HCT116 (cell line): ENCODE measurements around the gene SLC10A6. TPM values are rescaled to one million over a fixed set of nuclear protein-coding genes. Genes with fewer than 3 reads are reported as not detected.

Experiments used
- ATAC-seq: fragments of 200-7000 bp; cut with Tn5 transposase; 2 replicates; pipeline ENCODE4 v1.9.1; 2020; ENCODE audit warnings: mild to moderate bottlenecking, moderate library complexity
- Bru-seq: library from RNA; stranded (reverse); fragments of 400-500 nt; gene quantifications from one replicate; lab custom pipeline; 2021; lab: Mats Ljungman, UMichigan
- BruChase-seq, 2 experiments: library from RNA; stranded (reverse); fragments of 400-500 nt; gene quantifications; one replicate each; lab custom pipeline; 2021; lab: Mats Ljungman, UMichigan
- BruUV-seq: library from RNA; stranded (reverse); fragments of 400-500 nt; replicated peaks from 2 replicates; lab custom pipeline; 2021; lab: Mats Ljungman, UMichigan
- CTCF ChIA-PET: fragments of 300-600 bp; sonication (Branson Sonifier 250); formaldehyde crosslinking; loops from one replicate; lab custom pipeline; 2021; ENCODE audit warnings: antibody characterized with exemption; lab: Charles Lee
- POLR2A ChIA-PET: fragments of 300-600, 350-600 bp; sonication (Branson Sonifier 250); formaldehyde crosslinking; loops from one replicate; lab custom pipeline; 2021; ENCODE audit warnings: antibody characterized with exemption; lab: Charles Lee
- RAD21 ChIA-PET, 2 experiments: fragments of 300-600 bp; sonication (Branson Sonifier 250); formaldehyde crosslinking; loops; one replicate each; lab custom pipeline; 2023; ENCODE audit warnings: low total read pairs in 2 of 2; ENCODE audit not compliant: uncharacterized antibody in 2 of 2, unreplicated experiment in 2 of 2, low non-redundant PET in 1 of 2; lab: Charles Lee
- DNase-seq: peaks from one replicate; pipeline ENCODE4 v3.0.0-alpha.2; 2010; ENCODE audit warnings: low read depth, low spot score
- H2AFZ ChIP-seq: fragments of 200-600 bp; shearing (Covaris generic), sonication (generic); 2 replicates; pipeline ENCODE4 v1.6.1; 2017; ENCODE audit warnings: low read depth, mixed run types, mixed read lengths, antibody characterized with exemption, low read length; ENCODE audit not compliant: poor library complexity, severe bottlenecking
- H3K27ac ChIP-seq: 2 replicates; pipeline ENCODE4 v1.5.1; 2012; ENCODE audit warnings: low read depth, low read length
- H3K27me3 ChIP-seq: fragments of 200-600 bp; sonication (generic); 2 replicates; pipeline ENCODE4 v1.6.1; 2016; ENCODE audit warnings: mixed run types, low read length, mixed read lengths; ENCODE audit not compliant: insufficient read depth
- H3K36me3 ChIP-seq, 2 experiments: fragments of 200-500 bp in 1 of 2; fragments of 200-600 bp in 1 of 2; sonication (Bioruptor generic) in 1 of 2; sonication (generic) in 1 of 2; 2 replicates each; pipeline versions ENCODE4 v1.5.1 to v1.6.1; 2014 to 2016; ENCODE audit warnings: low read length in 2 of 2, inconsistent platforms in 1 of 2, mixed read lengths in 1 of 2, mixed run types in 1 of 2; ENCODE audit not compliant: insufficient read depth in 2 of 2, control insufficient read depth in 1 of 2
- H3K4me1 ChIP-seq, 2 experiments: fragments of 200-600 bp in 1 of 2; sonication (generic) in 1 of 2; 2 replicates each; pipeline versions ENCODE4 v1.5.1 to v1.6.1; 2012 to 2017; ENCODE audit warnings: low read length in 2 of 2, inconsistent platforms in 1 of 2, mild to moderate bottlenecking in 1 of 2, mixed read lengths in 1 of 2, mixed run types in 1 of 2, moderate library complexity in 1 of 2; ENCODE audit not compliant: insufficient read depth in 2 of 2, control insufficient read depth in 1 of 2
- H3K4me2 ChIP-seq: fragments of 200-600 bp; sonication (generic); 2 replicates; pipeline ENCODE4 v1.6.1; 2017; ENCODE audit warnings: mixed run types, low read length, mixed read lengths
- H3K4me3 ChIP-seq, 2 experiments: fragments of 200-600 bp in 1 of 2; sonication (generic) in 1 of 2; replicated peaks in 1 of 2; 2 replicates each; pipeline ENCODE4 v1.5.1; 2011 to 2016; ENCODE audit warnings: low read length in 2 of 2, control low read depth in 1 of 2, low read depth in 1 of 2, mild to moderate bottlenecking in 1 of 2, mixed read lengths in 1 of 2, mixed run types in 1 of 2
- H3K79me2 ChIP-seq: fragments of 200-600 bp; sonication (generic); 2 replicates; pipeline ENCODE4 v1.6.1; 2017; ENCODE audit warnings: mild to moderate bottlenecking, mixed run types, low read length, moderate library complexity, mixed read lengths; ENCODE audit not compliant: insufficient read depth
- H3K9ac ChIP-seq: fragments of 200-600 bp; sonication (generic); 2 replicates; pipeline ENCODE4 v1.6.1; 2016; ENCODE audit warnings: low read length, mixed read lengths
- H3K9me2 ChIP-seq: fragments of 200-600 bp; sonication (generic), shearing (Covaris generic); 2 replicates; pipeline ENCODE4 v1.6.1; 2017; ENCODE audit warnings: mixed run types, mild to moderate bottlenecking, moderate library complexity; ENCODE audit not compliant: insufficient read depth
- H3K9me3 ChIP-seq, 2 experiments: fragments of 200-500 bp in 1 of 2; fragments of 200-600 bp in 1 of 2; sonication (Bioruptor generic) in 1 of 2; sonication (generic) in 1 of 2; 2 replicates each; pipeline ENCODE4 v1.6.1; 2014 to 2017; ENCODE audit warnings: low read length in 2 of 2, mixed read lengths in 2 of 2, inconsistent platforms in 1 of 2, low read depth in 1 of 2, mild to moderate bottlenecking in 1 of 2, mixed run types in 1 of 2, moderate library complexity in 1 of 2; ENCODE audit not compliant: control insufficient read depth in 1 of 2, insufficient read depth in 1 of 2
- H4K20me1 ChIP-seq: fragments of 200-600 bp; sonication (generic), shearing (Covaris generic); 2 replicates; pipeline ENCODE4 v1.6.1; 2017; ENCODE audit warnings: mixed run types, mild to moderate bottlenecking, moderate library complexity; ENCODE audit not compliant: insufficient read depth
- CBX3 ChIP-seq: IDR thresholded peaks from 2 replicates; pipeline ENCODE4 v1.6.1; 2012; ENCODE audit warnings: low read depth
- EGR1 ChIP-seq: IDR thresholded peaks from 2 replicates; pipeline ENCODE4 v1.6.1; 2012; ENCODE audit warnings: low read depth
- EZH2 ChIP-seq: fragments of 200-600 bp; sonication (generic); IDR thresholded peaks from 2 replicates; pipeline ENCODE4 v1.6.1; 2017; ENCODE audit warnings: antibody characterized with exemption, mixed run types
- EZH2phosphoT487 ChIP-seq: fragments of 200-600 bp; IDR thresholded peaks from 2 replicates; pipeline ENCODE4 v1.6.1; 2018; ENCODE audit warnings: antibody characterized with exemption, borderline replicate concordance
- POLR2A ChIP-seq: IDR thresholded peaks from 2 replicates; pipeline ENCODE4 v1.7.0; 2011; ENCODE audit warnings: borderline replicate concordance; ENCODE audit not compliant: insufficient read depth, insufficient read length; ENCODE audit errors: extremely low read depth
- POLR2AphosphoS5 ChIP-seq: IDR thresholded peaks from 2 replicates; pipeline ENCODE4 v1.6.1; 2011; ENCODE audit warnings: mild to moderate bottlenecking, low read depth, low read length, moderate library complexity
- RAD21 ChIP-seq: IDR thresholded peaks from 2 replicates; pipeline ENCODE4 v1.6.1; 2012; ENCODE audit warnings: low read depth, mild to moderate bottlenecking
- SIN3A ChIP-seq: IDR thresholded peaks from 2 replicates; pipeline ENCODE4 v1.6.1; 2012; ENCODE audit warnings: low read depth
- SP1 ChIP-seq: IDR thresholded peaks from 2 replicates; pipeline ENCODE4 v1.6.1; 2012; ENCODE audit warnings: low read depth
- SRF ChIP-seq: IDR thresholded peaks from 2 replicates; pipeline ENCODE4 v1.6.1; 2012; ENCODE audit warnings: low read depth
- TCF7L2 ChIP-seq: IDR thresholded peaks from 2 replicates; pipeline ENCODE4 v1.7.0; 2011; ENCODE audit warnings: borderline replicate concordance, inconsistent platforms; ENCODE audit not compliant: insufficient read depth, insufficient read length; ENCODE audit errors: extremely low read depth
- YY1 ChIP-seq: IDR thresholded peaks from 2 replicates; pipeline ENCODE4 v1.6.1; 2011; ENCODE audit warnings: low read length, low read depth, moderate library complexity, mild to moderate bottlenecking; ENCODE audit not compliant: insufficient replicate concordance; ENCODE audit errors: extremely low read depth
- ZBTB33 ChIP-seq: IDR thresholded peaks from 2 replicates; pipeline ENCODE4 v1.6.1; 2011; ENCODE audit warnings: mild to moderate bottlenecking, low read length, moderate library complexity; ENCODE audit not compliant: insufficient replicate concordance; ENCODE audit errors: extremely low read depth
- ZFX ChIP-seq: fragments of 450-650 bp; IDR thresholded peaks from 2 replicates; pipeline ENCODE4 v1.6.1; 2017
- intact Hi-C: fragments of 100-400 bp; cut with micrococcal nuclease; formaldehyde crosslinking; loops from 2 replicates; pipeline ENCODE4 v1.10.0; 2022
- long read RNA-seq: library from polyadenylated mRNA; unstranded; transcript quantifications from one replicate; pipeline ENCODE4 v2.0.0, GENCODE V29; 2021; ENCODE audit not compliant: unreplicated experiment
- polyA plus RNA-seq: library from polyadenylated mRNA; unstranded; fragments of >200 nt; gene quantifications from 2 replicates; pipeline ENCODE4 v1.2.1, GENCODE V29; 2012; ENCODE audit warnings: missing spikeins
- total RNA-seq: library from RNA; stranded (reverse); gene quantifications from one replicate; pipeline ENCODE4 v1.2.1, GENCODE V29; 2021; ENCODE audit not compliant: unreplicated experiment
- TF ChIP-seq, protein P1 (sequence below): IDR thresholded peaks from 2 replicates; pipeline ENCODE4 v1.6.1; 2012
- TF ChIP-seq, protein P2 (sequence below): IDR thresholded peaks from 2 replicates; pipeline ENCODE4 v1.6.1; 2012; ENCODE audit warnings: low read depth
- TF ChIP-seq, protein P3 (sequence below), 3 experiments: fragments of 200-600 bp in 1 of 3; sonication (generic) in 1 of 3; IDR thresholded peaks in 2 of 3; conservative IDR thresholded peaks in 1 of 3; 2 replicates each; pipeline ENCODE4 v1.5.1; 2012 to 2017; ENCODE audit warnings: low read depth in 2 of 3, low read length in 2 of 3, antibody characterized with exemption in 1 of 3, borderline replicate concordance in 1 of 3, control low read depth in 1 of 3, mild to moderate bottlenecking in 1 of 3, mixed read lengths in 1 of 3, mixed run types in 1 of 3, moderate library complexity in 1 of 3; ENCODE audit not compliant: insufficient read depth in 1 of 3

SLC10A6 gene
- not detected for total RNA-seq
- polyA plus RNA-seq: 0.04 TPM in 1 of 2 replicates, not detected in the other
- percentile 17 among the genes with signal in this experiment for Bru-seq, nascent RNA
- BruChase-seq, experiment 1, labeled RNA remaining after a 6-hour chase: percentile 25 among the genes with signal in this experiment
- BruChase-seq, experiment 2, labeled RNA remaining after a 2-hour chase: percentile 22 among the genes with signal in this experiment
- long read RNA-seq: 0 reads

- no peaks in the 10 kb centered on the region for H4K20me1 ChIP-seq
- no peaks in the 10 kb centered on the region for H3K9me2 ChIP-seq
- DNase-seq (no peak), ATAC-seq (no peak)
- no peak within 1 kb of the TSS for H3K4me3 ChIP-seq
- H3K36me3 ChIP-seq: no peaks in the 10 kb centered on the region
- H3K9me3 ChIP-seq: no peaks in the 10 kb centered on the region
- H3K27ac ChIP-seq: no peak within 1 kb of the TSS
- ChIA-PET POLR2A (no interaction called here), RAD21 (no interaction called here), CTCF (interaction anchor here (0.7 kb wide), 1 partner anchor 323 kb away, joined by 3 read pairs; no protein-coding TSS in a partner anchor)
- H3K27me3 ChIP-seq: no peaks in the 10 kb centered on the region
- no peak within 1 kb of the TSS for H3K9ac ChIP-seq
- no peaks in the 10 kb centered on the region for H3K4me1 ChIP-seq
- H2AFZ ChIP-seq: no peak within 1 kb of the TSS
- no peaks in the 10 kb centered on the region for H3K79me2 ChIP-seq
- no peak within 1 kb of the TSS for H3K4me2 ChIP-seq
- intact Hi-C loops: no loop called here
- BruUV-seq: no TSS peak
- TF ChIP-seq EZH2: no peak
- TF ChIP-seq, protein P1, sequence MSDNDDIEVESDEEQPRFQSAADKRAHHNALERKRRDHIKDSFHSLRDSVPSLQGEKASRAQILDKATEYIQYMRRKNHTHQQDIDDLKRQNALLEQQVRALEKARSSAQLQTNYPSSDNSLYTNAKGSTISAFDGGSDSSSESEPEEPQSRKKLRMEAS: no peak
- TF ChIP-seq POLR2AphosphoS5: no peak
- no peak for TF ChIP-seq ZFX
- TF ChIP-seq SP1: no peak
- TF ChIP-seq ZBTB33: no peak
- TF ChIP-seq EGR1: no peak
- TF ChIP-seq TCF7L2: no peak
- no peak for TF ChIP-seq YY1
- TF ChIP-seq SIN3A: no peak
- no peak for TF ChIP-seq RAD21
- no peak for TF ChIP-seq EZH2phosphoT487
- no peak for TF ChIP-seq SRF
- TF ChIP-seq, protein P2, sequence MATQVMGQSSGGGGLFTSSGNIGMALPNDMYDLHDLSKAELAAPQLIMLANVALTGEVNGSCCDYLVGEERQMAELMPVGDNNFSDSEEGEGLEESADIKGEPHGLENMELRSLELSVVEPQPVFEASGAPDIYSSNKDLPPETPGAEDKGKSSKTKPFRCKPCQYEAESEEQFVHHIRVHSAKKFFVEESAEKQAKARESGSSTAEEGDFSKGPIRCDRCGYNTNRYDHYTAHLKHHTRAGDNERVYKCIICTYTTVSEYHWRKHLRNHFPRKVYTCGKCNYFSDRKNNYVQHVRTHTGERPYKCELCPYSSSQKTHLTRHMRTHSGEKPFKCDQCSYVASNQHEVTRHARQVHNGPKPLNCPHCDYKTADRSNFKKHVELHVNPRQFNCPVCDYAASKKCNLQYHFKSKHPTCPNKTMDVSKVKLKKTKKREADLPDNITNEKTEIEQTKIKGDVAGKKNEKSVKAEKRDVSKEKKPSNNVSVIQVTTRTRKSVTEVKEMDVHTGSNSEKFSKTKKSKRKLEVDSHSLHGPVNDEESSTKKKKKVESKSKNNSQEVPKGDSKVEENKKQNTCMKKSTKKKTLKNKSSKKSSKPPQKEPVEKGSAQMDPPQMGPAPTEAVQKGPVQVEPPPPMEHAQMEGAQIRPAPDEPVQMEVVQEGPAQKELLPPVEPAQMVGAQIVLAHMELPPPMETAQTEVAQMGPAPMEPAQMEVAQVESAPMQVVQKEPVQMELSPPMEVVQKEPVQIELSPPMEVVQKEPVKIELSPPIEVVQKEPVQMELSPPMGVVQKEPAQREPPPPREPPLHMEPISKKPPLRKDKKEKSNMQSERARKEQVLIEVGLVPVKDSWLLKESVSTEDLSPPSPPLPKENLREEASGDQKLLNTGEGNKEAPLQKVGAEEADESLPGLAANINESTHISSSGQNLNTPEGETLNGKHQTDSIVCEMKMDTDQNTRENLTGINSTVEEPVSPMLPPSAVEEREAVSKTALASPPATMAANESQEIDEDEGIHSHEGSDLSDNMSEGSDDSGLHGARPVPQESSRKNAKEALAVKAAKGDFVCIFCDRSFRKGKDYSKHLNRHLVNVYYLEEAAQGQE: no peak
- TF ChIP-seq, protein P3, sequence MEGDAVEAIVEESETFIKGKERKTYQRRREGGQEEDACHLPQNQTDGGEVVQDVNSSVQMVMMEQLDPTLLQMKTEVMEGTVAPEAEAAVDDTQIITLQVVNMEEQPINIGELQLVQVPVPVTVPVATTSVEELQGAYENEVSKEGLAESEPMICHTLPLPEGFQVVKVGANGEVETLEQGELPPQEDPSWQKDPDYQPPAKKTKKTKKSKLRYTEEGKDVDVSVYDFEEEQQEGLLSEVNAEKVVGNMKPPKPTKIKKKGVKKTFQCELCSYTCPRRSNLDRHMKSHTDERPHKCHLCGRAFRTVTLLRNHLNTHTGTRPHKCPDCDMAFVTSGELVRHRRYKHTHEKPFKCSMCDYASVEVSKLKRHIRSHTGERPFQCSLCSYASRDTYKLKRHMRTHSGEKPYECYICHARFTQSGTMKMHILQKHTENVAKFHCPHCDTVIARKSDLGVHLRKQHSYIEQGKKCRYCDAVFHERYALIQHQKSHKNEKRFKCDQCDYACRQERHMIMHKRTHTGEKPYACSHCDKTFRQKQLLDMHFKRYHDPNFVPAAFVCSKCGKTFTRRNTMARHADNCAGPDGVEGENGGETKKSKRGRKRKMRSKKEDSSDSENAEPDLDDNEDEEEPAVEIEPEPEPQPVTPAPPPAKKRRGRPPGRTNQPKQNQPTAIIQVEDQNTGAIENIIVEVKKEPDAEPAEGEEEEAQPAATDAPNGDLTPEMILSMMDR (IDR thresholded peaks at IDR 0.05 in 2 of 3, conservative IDR thresholded peaks at IDR 0.05 in 1 of 3; ENCODE audit: borderline replicate concordance in 1 of 3, insufficient read depth in 1 of 3, low read depth in 2 of 3, low read length in 2 of 3): no peak
- no peak for TF ChIP-seq POLR2A
- no peak for TF ChIP-seq CBX3
Measured at GRCh38 chr4:86848732-86849619, at the start of gene SLC10A6. Gene SLC10A6 (minus strand): TSS chr4:86849384. CDS start chr4:86849115, 269 bp downstream.
